NCI-H510A treated with DMSO at 0.1 percent for 48 hours (cell line): ENCODE measurements around the gene ARHGEF26.

Experiments used
- DNase-seq: peaks from one replicate; lab custom pipeline; 2025; lab: John Stamatoyannopoulos, UW

Gene ARHGEF26

GRCh38 chr3:154252759-154253638 is 131.8 kb downstream of the ARHGEF26 start:
- peak; percentile 70 for DNase-seq

- DNase-seq, result no peak
These were observed 133.3 kb downstream of the ARHGEF26 start for GRCh38 chr3:154254527-154254926.

- DNase-seq, result no peak
These were observed 152.2 kb downstream of the ARHGEF26 start for GRCh38 chr3:154273381-154273780.

GRCh38 chr3:154274348-154274747 is 153.2 kb downstream of the ARHGEF26 start:
- no peak for DNase-seq

GRCh38 chr3:154275292-154275691 is 154.1 kb downstream of the ARHGEF26 start:
- DNase-seq, result no peak

GRCh38 chr3:154275965-154276364 is 154.8 kb downstream of the ARHGEF26 start:
- DNase-seq, result no peak

- DNase-seq, result no peak
These were observed 159.0 kb downstream of the ARHGEF26 start for GRCh38 chr3:154280161-154280560.

GRCh38 chr3:154285221-154285620 is 164.0 kb downstream of the ARHGEF26 start:
- DNase-seq, result no peak

GRCh38 chr3:154290187-154290586 is 169.0 kb downstream of the ARHGEF26 start:
- DNase-seq, result no peak

GRCh38 chr3:154294016-154294415 is 172.8 kb downstream of the ARHGEF26 start:
- DNase-seq, result no peak

- DNase-seq, result no peak
These were observed 180.4 kb downstream of the ARHGEF26 start for GRCh38 chr3:154301561-154301960.

GRCh38 chr3:154304116-154304786 is 183.1 kb downstream of the ARHGEF26 start:
- no peak for DNase-seq

GRCh38 chr3:154304936-154305335 is 183.7 kb downstream of the ARHGEF26 start:
- DNase-seq, result no peak

- DNase-seq, result no peak
These were observed 186.2 kb downstream of the ARHGEF26 start for GRCh38 chr3:154307363-154307762.
